GM12892 (cell line): ENCODE measurements around the gene MAG.
"Not testable (repeated sequence)": the region's sequence is repeated elsewhere in the genome, so short reads cannot be mapped to it uniquely, and the experiment has no call there.

Experiments
- POLR2A ChIP-seq: IDR thresholded peaks from 2 replicates; pipeline ENCODE4 v1.6.1; 2011; ENCODE audit warnings: low read depth, low read length, control low read depth
- POLR2AphosphoS5 ChIP-seq: IDR thresholded peaks from 2 replicates; pipeline ENCODE4 v1.6.1; 2011; ENCODE audit warnings: low read depth, low read length, control low read depth

- not testable (repeated sequence) for TF ChIP-seq POLR2A, POLR2AphosphoS5
These were observed 66.9 kb downstream of the MAG start for GRCh38 chr19:35358834-35359233.
